HG03280 (cell line): Measurements from ENCODE around the gene ARHGEF6.
"Not testable (repeated sequence)": the region's sequence is repeated elsewhere in the genome, so short reads cannot be mapped to it uniquely, and the experiment has no call there.

Experiments used
- ATAC-seq: cut with Tn5 transposase; IDR thresholded peaks from one replicate; pipeline ENCODE4 v1.9.1; 2021; ENCODE audit warnings: mild to moderate bottlenecking, moderate library complexity; ENCODE audit not compliant: unreplicated experiment

The ARHGEF6 gene

GRCh38 chrX:136784231-136784630 is 3.5 kb upstream of the ARHGEF6 start:
- ATAC-seq, result no peak

DNA sequence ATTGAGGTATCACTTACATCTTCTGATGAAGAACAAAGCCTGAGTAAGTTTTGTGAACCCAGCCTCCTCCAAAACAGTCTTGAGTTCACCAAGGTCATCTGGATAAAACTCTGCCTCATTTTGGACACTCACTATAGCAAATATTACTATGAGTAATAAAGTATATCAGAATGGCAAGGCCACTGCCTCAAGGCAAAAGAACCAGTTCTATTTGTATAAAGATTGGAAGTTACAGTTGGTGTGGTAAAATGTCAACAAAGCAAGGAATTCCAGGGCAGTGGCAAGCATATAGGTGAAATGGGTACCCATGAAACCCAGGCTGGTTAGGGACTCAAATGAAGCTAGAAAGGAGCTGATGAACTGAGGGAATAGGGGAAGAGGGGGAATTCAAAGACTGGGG is 2.4 kb upstream of the ARHGEF6 start:
- no peak for ATAC-seq

- no peak for ATAC-seq
Measured at GRCh38 chrX:136781180-136781797, 557 bp upstream of the ARHGEF6 start.

DNA sequence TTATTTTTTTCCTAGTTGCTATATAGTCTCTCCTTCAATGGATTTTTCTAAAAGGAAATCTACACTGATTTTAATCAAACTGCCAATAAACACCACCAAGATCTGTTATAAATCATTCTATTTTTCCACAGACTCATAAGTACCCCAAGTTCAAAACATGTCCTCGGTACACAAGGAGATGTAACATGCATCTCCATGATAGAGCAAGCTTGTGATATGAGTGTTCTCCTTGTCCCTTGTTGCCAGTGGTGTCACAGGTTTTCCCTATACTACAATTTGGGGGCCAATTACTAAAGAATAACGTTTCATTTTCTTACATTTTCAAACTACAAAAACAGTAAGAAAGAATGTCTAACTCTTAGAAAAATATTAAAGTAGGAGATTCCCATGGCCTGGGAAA is 491 bp downstream of the ARHGEF6 start:
- no peak for ATAC-seq

- ATAC-seq, result no peak
Measured at GRCh38 chrX:136779346-136779781, 1.4 kb downstream of the ARHGEF6 start.

GRCh38 chrX:136778916-136779315 is 1.8 kb downstream of the ARHGEF6 start:
- no peak for ATAC-seq

- ATAC-seq, result no peak
Measured at GRCh38 chrX:136778020-136778419, 2.7 kb downstream of the ARHGEF6 start.

DNA sequence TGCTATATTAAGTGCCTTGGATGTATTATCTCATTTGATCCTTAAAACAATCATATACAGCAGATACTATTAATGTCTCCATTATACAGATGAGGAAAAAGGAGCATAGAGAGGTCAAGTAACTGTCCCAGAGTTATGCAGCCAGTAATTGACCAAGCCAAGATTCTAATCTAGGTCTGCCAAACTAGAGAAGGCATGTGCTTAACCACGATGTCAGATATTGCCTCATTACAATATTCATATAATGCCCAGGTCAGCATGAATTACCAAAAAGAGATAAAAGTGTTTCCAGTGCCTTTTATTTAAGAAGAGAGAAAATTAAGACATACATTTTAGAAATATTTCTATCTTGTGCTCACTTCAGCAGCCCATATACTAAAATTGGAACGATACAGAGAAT is 7.1 kb downstream of the ARHGEF6 start:
- no peak for ATAC-seq

DNA sequence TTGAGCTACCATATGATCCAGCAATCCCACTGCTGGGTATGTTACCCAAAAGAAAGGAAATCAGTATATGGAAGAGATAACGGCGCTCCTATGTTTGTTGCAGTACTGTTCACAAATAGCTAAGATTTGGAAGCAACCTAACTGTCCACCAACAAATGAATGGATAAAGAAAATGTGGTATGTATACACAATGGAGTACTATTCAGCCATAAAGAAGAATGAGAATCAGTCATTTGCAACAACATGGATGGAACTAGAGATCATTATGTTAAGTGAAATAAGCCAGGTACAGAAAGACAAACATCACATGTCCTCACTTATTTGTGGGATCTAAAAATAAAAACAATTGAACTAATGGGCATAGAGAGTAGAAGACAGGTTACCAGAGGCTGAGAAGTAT is 8.9 kb downstream of the ARHGEF6 start:
- not testable (repeated sequence) for ATAC-seq

- ATAC-seq, result no peak
Measured at GRCh38 chrX:136768469-136769084, 12.2 kb downstream of the ARHGEF6 start.

- peak; percentile 77 for ATAC-seq
Measured at GRCh38 chrX:136767104-136767941, 13.4 kb downstream of the ARHGEF6 start.

DNA sequence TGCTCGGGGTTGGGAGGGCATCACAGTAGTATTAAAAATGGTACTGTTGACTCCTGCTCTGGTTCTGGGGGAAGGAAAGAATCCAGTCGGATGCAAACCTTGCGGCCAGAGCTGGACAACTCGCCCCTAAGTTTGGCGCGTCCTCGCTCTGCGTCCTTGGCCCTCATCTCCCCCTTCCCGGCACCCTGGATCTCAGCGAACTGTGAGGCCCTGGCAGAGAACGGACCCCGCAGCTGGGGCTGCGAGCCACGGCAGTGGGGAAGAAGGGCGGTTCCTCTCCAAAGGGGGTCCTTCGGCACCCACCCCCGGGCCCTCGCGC is 14.0 kb downstream of the ARHGEF6 start:
- ATAC-seq, result no peak

GRCh38 chrX:136765821-136766356 is 14.8 kb downstream of the ARHGEF6 start:
- ATAC-seq, result no peak

GRCh38 chrX:136764206-136764605 is 16.5 kb downstream of the ARHGEF6 start:
- no peak for ATAC-seq

GRCh38 chrX:136762820-136763452 is 17.8 kb downstream of the ARHGEF6 start:
- ATAC-seq, result no peak

DNA sequence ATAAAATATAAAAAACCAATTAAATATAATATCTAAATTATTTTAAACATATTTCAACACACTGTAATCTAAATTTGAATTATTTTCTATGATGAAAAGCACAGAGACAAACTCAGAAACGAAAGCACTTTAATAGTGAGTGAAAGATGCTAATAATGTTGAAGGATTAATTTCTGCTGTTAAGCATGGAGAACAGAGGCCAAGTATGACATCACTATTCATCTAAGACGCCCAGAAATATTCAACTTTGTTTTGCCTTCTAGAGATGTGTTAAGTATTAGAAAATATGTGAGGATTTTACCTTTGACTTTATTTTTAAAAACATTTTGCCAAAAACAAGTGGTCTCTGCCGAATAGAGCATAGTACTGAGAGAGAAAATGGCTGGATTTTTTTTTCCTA is 19.3 kb downstream of the ARHGEF6 start:
- ATAC-seq, result no peak

GRCh38 chrX:136759968-136760367 is 20.8 kb downstream of the ARHGEF6 start:
- peak; percentile 78 for ATAC-seq

GRCh38 chrX:136755411-136755810 is 25.3 kb downstream of the ARHGEF6 start:
- ATAC-seq, result no peak

DNA sequence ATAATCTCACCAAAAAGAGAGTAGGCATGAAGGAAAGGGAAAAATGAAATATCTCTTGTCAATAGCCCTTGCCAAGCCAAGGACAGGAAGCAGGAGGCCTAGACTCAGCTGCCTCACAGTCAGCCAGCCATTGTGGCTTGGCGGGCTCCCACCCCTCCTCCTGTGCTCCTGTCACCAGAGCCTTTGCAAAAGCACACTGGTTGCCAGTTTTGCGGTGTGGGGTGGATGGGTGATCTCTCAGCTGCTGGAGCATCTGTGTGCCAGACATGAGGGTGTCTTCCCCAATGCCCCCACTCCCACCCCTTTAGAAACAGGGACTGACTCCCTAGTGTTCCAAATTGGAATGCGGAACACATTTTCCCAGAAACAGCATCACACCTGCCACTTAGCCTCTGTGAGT is 26.1 kb downstream of the ARHGEF6 start:
- no peak for ATAC-seq

- ATAC-seq, result no peak
Measured at GRCh38 chrX:136752796-136753195, 27.9 kb downstream of the ARHGEF6 start.

GRCh38 chrX:136752346-136752745 is 28.4 kb downstream of the ARHGEF6 start:
- ATAC-seq, result no peak
